Immature natural killer cell (primary cell): Measurements from ENCODE around the gene TAF5. TPM values are rescaled to one million over a fixed set of nuclear protein-coding genes. Genes with fewer than 3 reads are reported as not detected.
"Not testable (repeated sequence)": the region's sequence is repeated elsewhere in the genome, so short reads cannot be mapped to it uniquely, and the experiment has no call there.

Experiments
- DNase-seq, 3 donors: peaks; one replicate each; pipeline ENCODE4 v3.0.0; 2022; ENCODE audit warnings: mixed read lengths in 1 of 3
- H3K27ac Mint-ChIP-seq, 6 donors: one replicate each; pipeline ENCODE4 v1.8.0; 2020; ENCODE audit warnings: mixed read lengths in 6 of 6, mild to moderate bottlenecking in 5 of 6, inconsistent platforms in 4 of 6, moderate library complexity in 3 of 6
- H3K27me3 Mint-ChIP-seq, 3 donors: one replicate each; pipeline ENCODE4 v1.8.0; 2020 to 2021; ENCODE audit warnings: low read depth in 3 of 3, mild to moderate bottlenecking in 3 of 3, mixed read lengths in 3 of 3, moderate library complexity in 3 of 3, inconsistent platforms in 1 of 3
- H3K36me3 Mint-ChIP-seq, 3 donors: one replicate each; pipeline ENCODE4 v1.8.0; 2020; ENCODE audit warnings: mixed read lengths in 3 of 3, inconsistent platforms in 2 of 3, mild to moderate bottlenecking in 2 of 3
- H3K4me1 Mint-ChIP-seq, 2 donors: one replicate each; pipeline ENCODE4 v1.8.0; 2020; ENCODE audit warnings: inconsistent platforms in 2 of 2, mild to moderate bottlenecking in 2 of 2, mixed read lengths in 2 of 2, moderate library complexity in 1 of 2
- H3K4me3 Mint-ChIP-seq, 5 donors: one replicate each; pipeline ENCODE4 v1.8.0; 2020; ENCODE audit warnings: mild to moderate bottlenecking in 5 of 5, mixed read lengths in 5 of 5, inconsistent platforms in 3 of 5, moderate library complexity in 3 of 5
- H3K9me3 Mint-ChIP-seq, 6 donors: one replicate each; pipeline ENCODE4 v1.8.0; 2020; ENCODE audit warnings: mild to moderate bottlenecking in 6 of 6, mixed read lengths in 6 of 6, inconsistent platforms in 4 of 6, moderate library complexity in 3 of 6
- polyA plus RNA-seq, 3 donors: library from polyadenylated mRNA; unstranded; fragments of 300-500 nt; fragmentation: Illumina TruSeq; gene quantifications; one replicate each; pipeline ENCODE4 v1.2.3, GENCODE V29; 2021

TAF5 gene
- polyA plus RNA-seq, 3 donors from 2014 or later = 2.1 to 3.1 (median 2.8) TPM

DNA sequence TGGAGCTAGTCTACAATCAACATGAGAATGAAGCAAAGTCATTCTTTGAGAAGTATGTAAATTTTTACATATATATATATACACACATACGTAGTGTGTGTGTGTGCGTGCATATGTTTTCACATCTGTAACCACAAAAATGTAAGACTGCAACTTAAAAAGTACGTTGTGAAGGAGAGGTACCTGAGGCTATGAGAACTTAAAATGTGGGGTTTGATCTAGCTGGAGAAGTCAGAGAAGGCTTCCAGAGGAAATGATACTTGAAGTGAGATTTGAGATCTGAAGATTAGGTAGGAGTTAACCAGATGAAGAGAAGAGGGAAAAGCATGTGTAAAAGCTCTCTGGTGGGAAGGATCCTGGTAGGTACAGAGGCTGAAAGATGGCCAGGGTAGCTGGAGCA lies 5.8 kb downstream of the TAF5 start:
- peaks cover 17 to 18% of the 10 kb centered on the region in 2 donors for H3K4me1 Mint-ChIP-seq
- no peak overlapping the region for H3K4me3 Mint-ChIP-seq
- DNase-seq = no peak
- H3K27me3 Mint-ChIP-seq = no peaks in the 10 kb centered on the region
- no peaks in the 10 kb centered on the region for H3K9me3 Mint-ChIP-seq
- H3K36me3 Mint-ChIP-seq = peaks cover 16 to 26% (median 21%) of the 10 kb centered on the region in 3 donors
- H3K27ac Mint-ChIP-seq = peak overlapping the region in 2 of 6 donors; percentile 29 to 70

DNA sequence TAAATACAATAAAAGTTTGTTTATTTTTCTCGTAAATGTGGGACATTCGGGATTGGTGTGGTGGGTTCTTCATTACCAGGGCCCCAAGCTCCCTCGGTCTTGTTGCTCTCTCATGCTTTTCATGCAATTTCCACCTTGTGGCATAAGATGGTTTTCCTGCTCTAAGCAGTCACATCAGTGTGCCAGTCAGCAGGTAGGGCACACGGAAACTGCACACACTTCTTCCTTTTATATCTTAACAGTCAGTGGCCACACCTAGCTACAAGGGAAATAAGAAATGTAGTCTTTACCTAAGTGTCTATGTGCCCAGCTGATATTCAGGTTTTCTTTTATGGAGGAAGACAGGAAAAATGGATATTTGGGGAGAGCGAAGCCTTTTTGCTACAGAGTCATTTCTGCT lies 6.5 kb downstream of the TAF5 start:
- Mint-ChIP-seq H3K27me3 (no peaks in the 10 kb centered on the region), H3K27ac (peak overlapping the region in 1 of 6 donors; percentile 30)

DNA sequence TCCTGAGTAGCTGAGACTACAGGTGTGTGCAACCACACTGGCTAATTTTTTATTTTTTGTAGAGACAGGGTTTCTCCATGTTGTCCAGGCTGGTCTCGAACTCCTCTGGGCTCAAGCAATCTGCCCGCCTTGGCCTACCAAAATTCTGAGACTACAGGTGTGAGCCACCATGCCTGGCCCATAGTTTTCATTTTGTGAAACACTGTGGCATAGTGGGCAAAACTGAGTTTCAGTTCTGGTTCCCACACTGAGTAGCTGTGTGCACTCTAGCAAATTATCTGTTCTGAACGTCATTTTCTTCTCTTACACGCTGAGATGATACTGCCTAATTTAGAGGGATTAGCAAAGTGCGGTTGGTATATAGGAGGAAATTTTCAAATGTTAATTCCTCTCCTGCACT lies 15.0 kb downstream of the TAF5 start:
- H3K36me3 Mint-ChIP-seq = peaks cover 15 to 25% (median 19%) of the 10 kb centered on the region in 3 donors
- no peak overlapping the region for H3K27ac Mint-ChIP-seq
- H3K27me3 Mint-ChIP-seq = no peaks in the 10 kb centered on the region
- H3K4me1 Mint-ChIP-seq = no peaks in the 10 kb centered on the region
- H3K4me3 Mint-ChIP-seq = no peak overlapping the region
- no peak for DNase-seq
- no peaks in the 10 kb centered on the region for H3K9me3 Mint-ChIP-seq

More for the DNA sequence above, 6.5 kb downstream of the TAF5 start:
- Mint-ChIP-seq H3K4me1 (peaks cover 11% of the 10 kb centered on the region in 2 donors), H3K9me3 (no peaks in the 10 kb centered on the region), H3K36me3 (peaks cover 18 to 26% (median 23%) of the 10 kb centered on the region in 3 donors), H3K4me3 (no peak overlapping the region)
- no peak for DNase-seq

DNA sequence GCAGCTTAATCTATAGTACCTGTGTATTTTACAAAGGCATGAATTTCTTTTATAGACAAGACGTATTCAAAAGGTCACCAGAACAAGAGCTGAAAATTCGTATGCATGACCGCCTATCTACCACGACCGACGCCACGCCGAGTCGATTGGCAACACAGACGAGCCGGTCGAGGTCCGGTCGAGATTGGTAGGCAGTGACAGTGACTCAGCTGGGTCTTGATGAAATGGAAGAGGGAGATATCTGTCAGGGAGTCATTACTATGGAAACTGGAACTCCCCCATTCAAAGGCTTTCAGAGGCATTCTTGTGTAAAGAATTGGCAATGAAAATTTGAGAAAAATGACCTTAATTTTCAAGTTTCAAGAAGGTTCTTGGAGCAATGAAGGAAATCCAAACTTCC lies 26.4 kb downstream of the TAF5 start:
- no peak for DNase-seq
- no peaks in the 10 kb centered on the region for H3K9me3 Mint-ChIP-seq
- peak overlapping the region in 4 of 5 donors; percentile 27 to 61 (median 52) for H3K4me3 Mint-ChIP-seq
- H3K36me3 Mint-ChIP-seq = peaks cover 3 to 11% (median 8%) of the 10 kb centered on the region in 3 donors
- peaks cover 0 to 7% (median 4%) of the 10 kb centered on the region in 3 donors for H3K27me3 Mint-ChIP-seq
- H3K27ac Mint-ChIP-seq = peak overlapping the region in 3 of 6 donors; percentile 26 to 87 (median 51)
- peaks cover 45 to 60% of the 10 kb centered on the region in 2 donors for H3K4me1 Mint-ChIP-seq

DNA sequence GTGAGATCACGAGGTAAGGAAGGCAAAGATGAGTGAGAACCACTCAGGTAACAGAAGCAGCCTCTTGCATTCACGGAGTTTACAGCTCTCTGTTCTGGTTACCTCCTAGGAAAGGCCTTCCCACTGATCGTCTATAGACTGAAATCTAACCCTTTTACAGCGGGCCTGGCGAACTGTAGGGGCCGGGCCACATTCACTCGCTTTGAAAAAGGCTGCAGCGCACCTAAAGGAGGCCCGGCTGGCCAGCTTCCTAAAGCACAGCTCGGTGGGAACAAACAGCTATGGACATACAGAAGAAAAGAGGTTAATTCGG lies 27.9 kb downstream of the TAF5 start:
- Mint-ChIP-seq H3K4me3 (peak overlapping the region; percentile 91 to 100 (median 99)), H3K27me3 (peaks cover 0 to 7% (median 4%) of the 10 kb centered on the region in 3 donors), H3K27ac (peak overlapping the region; percentile 93 to 97 (median 95)), H3K4me1 (peaks cover 46 to 60% of the 10 kb centered on the region in 2 donors), H3K9me3 (no peaks in the 10 kb centered on the region), H3K36me3 (peaks cover 8 to 22% (median 11%) of the 10 kb centered on the region in 3 donors)
- no peak for DNase-seq

DNA sequence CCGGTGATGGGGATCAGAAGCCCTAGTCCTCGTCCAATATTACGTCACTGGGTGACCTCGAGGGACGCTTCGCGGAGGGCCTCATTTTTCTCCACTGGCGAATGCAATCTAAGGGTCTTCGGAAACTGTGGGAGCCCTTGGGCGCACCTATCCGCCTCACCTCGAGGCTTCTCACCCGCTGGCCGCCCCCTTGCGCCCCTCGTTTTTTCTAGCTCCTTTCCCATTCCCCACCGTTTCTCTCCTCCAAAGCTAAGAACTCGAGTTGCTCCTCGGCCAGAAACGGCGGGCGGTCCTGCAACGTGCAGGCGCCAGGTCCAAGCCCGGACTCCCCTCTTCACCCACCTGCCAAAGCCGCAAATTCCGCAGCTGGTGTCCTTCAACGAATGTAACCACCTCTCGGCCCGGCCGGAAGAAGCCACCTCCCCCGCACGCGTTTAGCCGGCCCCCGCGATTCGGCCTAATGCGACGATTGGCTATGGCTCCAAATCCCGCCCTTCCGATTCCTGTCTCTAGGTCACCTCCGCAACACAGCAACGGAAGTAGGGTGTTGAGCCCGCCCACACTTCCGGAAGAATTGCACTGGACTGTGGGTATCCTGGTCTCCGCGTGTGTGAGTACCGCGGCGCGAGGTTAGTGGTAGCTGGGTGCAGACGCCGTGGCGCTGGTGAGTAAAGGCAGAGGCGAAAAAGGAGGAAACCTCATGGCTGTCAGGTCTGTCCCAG lies 28.5 kb downstream of the TAF5 start, which contains the start of the genes ATP5MK and PDCD11:
Gene ATP5MK, minus strand, starts transcription at position 409 of the 722 bp plus-strand sequence. CDS start 4,018 bp downstream, outside the sequence.
Gene PDCD11, plus strand, starts transcription at position 560 of the 722 bp plus-strand sequence. CDS start 1,801 bp downstream, outside the sequence.
- DNase-seq = peak; percentile 95
- peaks cover 46 to 60% of the 10 kb centered on the region in 2 donors for H3K4me1 Mint-ChIP-seq
- no peaks in the 10 kb centered on the region for H3K9me3 Mint-ChIP-seq
- peak within 1 kb of the TSS; percentile 91 to 100 (median 99) for H3K4me3 Mint-ChIP-seq
- peaks cover 0 to 7% (median 4%) of the 10 kb centered on the region in 3 donors for H3K27me3 Mint-ChIP-seq
- peaks cover 8 to 22% (median 9%) of the 10 kb centered on the region in 3 donors for H3K36me3 Mint-ChIP-seq
- H3K27ac Mint-ChIP-seq = peak within 1 kb of the TSS; percentile 93 to 97 (median 95)

DNA sequence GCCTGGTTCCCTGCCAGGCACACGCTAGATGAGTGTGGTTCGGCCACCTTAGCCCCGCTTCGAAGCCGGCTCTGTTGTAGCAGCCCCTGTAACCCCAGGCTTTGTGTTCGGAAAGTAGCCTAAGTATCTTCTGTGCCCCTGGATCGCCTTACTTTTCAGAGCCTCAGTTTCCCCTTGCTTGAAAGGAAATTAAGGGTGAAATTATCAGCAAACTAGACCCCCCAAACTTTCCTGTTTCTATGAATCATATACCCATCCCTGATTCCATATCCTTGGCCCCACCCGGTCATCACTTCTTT lies 29.0 kb downstream of the TAF5 start:
- peaks cover 46 to 60% of the 10 kb centered on the region in 2 donors for H3K4me1 Mint-ChIP-seq
- DNase-seq = no peak
- H3K27ac Mint-ChIP-seq = peak overlapping the region; percentile 93 to 97 (median 95)
- H3K36me3 Mint-ChIP-seq = peaks cover 8 to 21% (median 9%) of the 10 kb centered on the region in 3 donors
- H3K4me3 Mint-ChIP-seq = peak overlapping the region; percentile 91 to 100 (median 99)
- H3K9me3 Mint-ChIP-seq = no peaks in the 10 kb centered on the region
- H3K27me3 Mint-ChIP-seq = peaks cover 0 to 7% (median 4%) of the 10 kb centered on the region in 3 donors

DNA sequence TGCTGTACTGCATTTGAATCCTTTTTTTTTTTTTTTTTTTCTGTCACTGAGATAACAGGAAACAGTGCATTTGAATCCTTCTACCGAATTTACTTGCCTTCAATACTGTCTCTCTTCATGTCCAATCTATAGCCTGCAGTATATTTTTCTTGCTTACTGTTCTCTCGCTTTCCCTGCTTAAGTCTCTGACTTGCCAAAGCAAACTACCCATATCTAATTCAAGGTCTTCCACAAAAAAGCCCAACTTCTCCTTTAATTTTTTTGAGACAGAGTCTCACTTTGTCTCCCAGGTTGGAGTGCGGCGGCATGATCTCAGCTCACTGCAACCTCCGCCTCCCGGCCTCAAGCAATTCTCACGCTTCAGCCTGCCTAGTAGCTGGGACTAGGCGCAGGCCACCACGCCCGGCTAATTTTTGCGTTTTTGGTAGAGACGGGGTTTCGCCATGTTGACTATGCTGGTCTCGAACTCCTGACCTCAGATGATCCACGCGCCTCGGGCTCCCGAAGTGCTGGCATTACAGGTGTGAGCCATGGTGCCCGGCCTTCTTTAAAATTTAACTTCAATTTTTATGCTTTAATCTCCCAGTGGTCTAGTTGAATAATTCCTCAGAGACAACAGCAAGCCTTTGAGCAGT lies 29.5 kb downstream of the TAF5 start:
- Mint-ChIP-seq H3K27me3 (peaks cover 0 to 7% (median 4%) of the 10 kb centered on the region in 3 donors), H3K4me3 (peak overlapping the region; percentile 91 to 100 (median 99)), H3K27ac (peak overlapping the region; percentile 93 to 97 (median 95)), H3K9me3 (no peaks in the 10 kb centered on the region), H3K36me3 (peaks cover 8 to 21% (median 9%) of the 10 kb centered on the region in 3 donors), H3K4me1 (peaks cover 46 to 59% of the 10 kb centered on the region in 2 donors)
- no peak for DNase-seq

DNA sequence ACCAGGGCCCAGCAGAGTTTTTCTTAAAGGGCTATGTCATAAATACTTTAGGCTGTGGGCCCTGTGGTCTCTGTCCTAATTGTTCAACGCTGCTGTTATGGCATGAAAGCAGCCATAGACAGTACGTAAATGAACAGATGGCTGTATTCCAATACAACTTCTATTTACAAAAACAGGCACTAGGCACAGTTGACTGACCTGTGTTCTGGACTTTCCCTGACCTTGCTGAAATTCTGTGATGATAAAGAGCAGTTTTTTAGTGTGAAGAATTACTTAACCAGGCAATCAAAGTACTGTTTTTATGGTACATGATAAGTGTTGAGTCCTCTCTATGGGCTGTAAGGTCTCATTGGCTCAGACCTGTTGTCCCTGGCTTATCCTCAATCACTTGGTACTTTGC lies 45.8 kb downstream of the TAF5 start:
- Mint-ChIP-seq H3K9me3 (no peaks in the 10 kb centered on the region), H3K4me3 (no peak overlapping the region), H3K36me3 (peaks cover 25 to 63% (median 39%) of the 10 kb centered on the region in 3 donors), H3K27ac (no peak overlapping the region), H3K27me3 (peaks cover 0 to 5% (median 0%) of the 10 kb centered on the region in 3 donors), H3K4me1 (no peaks in the 10 kb centered on the region)
- no peak for DNase-seq

DNA sequence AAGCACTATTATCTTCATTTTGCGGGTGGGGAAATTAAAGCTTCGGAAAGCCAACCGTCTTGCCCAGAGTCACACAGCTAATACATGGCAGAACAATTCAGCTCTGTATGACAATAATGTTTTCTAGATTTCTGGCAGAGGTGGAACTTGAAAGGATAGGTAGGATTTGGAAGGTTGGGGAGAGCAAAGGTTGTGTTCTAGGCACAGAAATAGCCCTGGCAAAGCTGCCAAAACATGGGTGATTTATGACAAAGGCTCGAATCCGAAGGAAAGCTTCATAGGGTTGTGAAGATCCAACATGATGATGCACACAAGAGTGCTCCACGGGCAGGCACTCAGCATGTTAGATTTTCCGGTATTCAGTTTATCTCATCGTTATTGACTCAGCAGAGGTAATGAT lies 47.8 kb downstream of the TAF5 start:
- no peak overlapping the region for H3K4me3 Mint-ChIP-seq
- no peak for DNase-seq
- H3K36me3 Mint-ChIP-seq = peaks cover 29 to 64% (median 33%) of the 10 kb centered on the region in 3 donors
- H3K9me3 Mint-ChIP-seq = no peaks in the 10 kb centered on the region
- H3K27me3 Mint-ChIP-seq = peaks cover 0 to 3% (median 0%) of the 10 kb centered on the region in 3 donors
- no peaks in the 10 kb centered on the region for H3K4me1 Mint-ChIP-seq
- H3K27ac Mint-ChIP-seq = no peak overlapping the region

DNA sequence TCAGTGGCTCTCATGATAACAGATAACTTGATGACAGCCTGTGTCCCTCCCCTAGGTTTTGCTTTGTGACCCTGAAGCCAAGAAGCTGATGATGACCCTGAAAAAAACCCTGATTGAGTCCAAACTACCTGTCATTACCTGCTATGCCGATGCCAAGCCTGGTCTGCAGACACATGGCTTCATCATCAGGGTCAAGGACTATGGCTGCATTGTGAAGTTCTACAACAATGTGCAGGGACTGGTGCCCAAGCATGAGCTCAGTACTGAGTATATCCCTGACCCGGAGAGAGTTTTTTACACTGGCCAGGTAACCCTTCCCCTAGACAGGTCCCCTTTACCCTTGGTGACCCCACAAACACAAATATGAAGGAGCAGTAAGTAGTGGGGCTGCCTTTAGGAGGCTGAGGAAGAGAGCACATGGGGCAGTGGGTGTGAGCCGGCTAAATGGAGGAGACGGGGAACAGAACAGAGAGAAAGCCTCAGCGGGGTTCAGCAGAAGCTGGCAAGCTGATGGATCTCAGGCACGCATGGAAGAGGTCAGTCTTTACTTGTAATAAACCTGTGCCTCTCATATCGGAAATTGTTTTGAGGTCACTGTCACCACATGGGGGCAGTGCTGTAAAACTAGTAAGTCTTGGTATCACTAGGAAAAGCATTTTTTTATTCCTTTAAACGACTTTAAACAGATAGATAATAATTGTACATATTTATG lies 48.8 kb downstream of the TAF5 start:
- Mint-ChIP-seq H3K9me3 (no peaks in the 10 kb centered on the region), H3K36me3 (peaks cover 29 to 69% (median 37%) of the 10 kb centered on the region in 3 donors), H3K27ac (peak overlapping the region in 1 of 6 donors; percentile 43), H3K27me3 (peaks cover 0 to 3% (median 0%) of the 10 kb centered on the region in 3 donors), H3K4me1 (no peaks in the 10 kb centered on the region), H3K4me3 (no peak overlapping the region)
- peak; percentile 50 to 67 (median 59) for DNase-seq

DNA sequence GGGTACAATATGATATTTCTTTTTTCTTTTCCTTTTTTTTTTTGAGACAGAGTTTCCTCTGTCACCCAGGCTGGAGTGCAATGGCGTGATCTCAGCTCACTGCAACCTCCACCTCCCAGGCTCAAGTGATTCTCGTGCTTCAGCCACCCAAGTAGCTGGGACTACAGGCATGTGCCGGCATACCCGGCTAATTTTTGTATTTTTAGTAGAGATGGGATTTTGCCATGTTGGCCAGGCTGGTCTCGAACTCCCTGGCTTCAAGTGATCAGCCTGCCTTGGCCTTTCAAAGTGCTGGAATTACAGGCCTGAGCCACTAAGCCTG lies 49.3 kb downstream of the TAF5 start:
- DNase-seq = not testable (repeated sequence)

DNA sequence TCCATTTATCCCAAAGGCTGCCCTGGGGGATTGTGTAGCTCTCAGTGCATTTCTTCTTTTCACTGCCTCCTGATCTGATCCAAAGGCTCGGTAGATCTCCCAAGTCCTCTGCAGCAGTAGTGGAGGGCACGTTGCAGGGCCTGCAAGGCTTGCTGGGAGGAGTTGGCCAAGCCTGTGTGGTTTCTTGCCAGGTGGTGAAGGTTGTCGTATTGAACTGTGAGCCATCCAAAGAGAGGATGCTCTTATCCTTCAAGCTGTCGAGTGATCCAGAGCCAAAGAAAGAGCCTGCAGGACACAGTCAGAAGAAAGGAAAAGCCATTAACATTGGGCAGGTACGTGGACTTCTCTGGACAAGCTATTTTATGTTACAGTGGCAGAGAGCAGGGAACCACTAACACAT lies 49.8 kb downstream of the TAF5 start:
- DNase-seq = no peak
- H3K27ac Mint-ChIP-seq = no peak overlapping the region
- no peaks in the 10 kb centered on the region for H3K4me1 Mint-ChIP-seq
- no peak overlapping the region for H3K4me3 Mint-ChIP-seq
- peaks cover 0 to 3% (median 0%) of the 10 kb centered on the region in 3 donors for H3K27me3 Mint-ChIP-seq
- H3K36me3 Mint-ChIP-seq = peaks cover 33 to 73% (median 37%) of the 10 kb centered on the region in 3 donors
- H3K9me3 Mint-ChIP-seq = no peaks in the 10 kb centered on the region

More for the DNA sequence above, 49.3 kb downstream of the TAF5 start:
- H3K27ac Mint-ChIP-seq, H3K9me3 Mint-ChIP-seq, H3K4me1 Mint-ChIP-seq, H3K27me3 Mint-ChIP-seq, H3K4me3 Mint-ChIP-seq: not testable (repeated sequence)
- H3K36me3 Mint-ChIP-seq = peaks cover 29 to 69% (median 37%) of the 10 kb centered on the region in 3 donors
